GM12891 (cell line): ENCODE data around the gene TSC22D1.
"Not testable (repeated sequence)": the region's sequence is repeated elsewhere in the genome, so short reads cannot be mapped to it uniquely, and the experiment has no call there.

ENCODE experiments used
- DNase-seq: peaks from one replicate; pipeline ENCODE4 v3.0.0; 2011; ENCODE audit warnings: low spot score; ENCODE audit not compliant: insufficient read length
- FAIRE-seq: peaks from 2 replicates; lab custom pipeline; 2011; peaks lifted over from hg19 to GRCh38; lab: Jason Lieb, UNC
- PAX5 ChIP-seq: IDR thresholded peaks from 2 replicates; pipeline ENCODE4 v1.6.1; 2011; ENCODE audit warnings: low read length, moderate library complexity, mild to moderate bottlenecking; ENCODE audit not compliant: insufficient read depth, severe bottlenecking
- POLR2A ChIP-seq: IDR thresholded peaks from 2 replicates; pipeline ENCODE4 v1.6.1; 2011; ENCODE audit warnings: low read depth, low read length, control low read depth
- POLR2AphosphoS5 ChIP-seq: IDR thresholded peaks from 2 replicates; pipeline ENCODE4 v1.6.1; 2011; ENCODE audit warnings: low read depth, low read length, control low read depth
- POU2F2 ChIP-seq: IDR thresholded peaks from 2 replicates; pipeline ENCODE4 v1.6.1; 2011; ENCODE audit warnings: low read depth, mild to moderate bottlenecking, control low read depth, low read length, moderate library complexity
- SPI1 ChIP-seq: IDR thresholded peaks from 2 replicates; pipeline ENCODE4 v1.6.1; 2011; ENCODE audit warnings: low read depth, low read length, control low read depth
- TAF1 ChIP-seq: IDR thresholded peaks from 2 replicates; pipeline ENCODE4 v1.6.1; 2011; ENCODE audit warnings: low read depth, low read length, control low read depth

Gene TSC22D1

DNA sequence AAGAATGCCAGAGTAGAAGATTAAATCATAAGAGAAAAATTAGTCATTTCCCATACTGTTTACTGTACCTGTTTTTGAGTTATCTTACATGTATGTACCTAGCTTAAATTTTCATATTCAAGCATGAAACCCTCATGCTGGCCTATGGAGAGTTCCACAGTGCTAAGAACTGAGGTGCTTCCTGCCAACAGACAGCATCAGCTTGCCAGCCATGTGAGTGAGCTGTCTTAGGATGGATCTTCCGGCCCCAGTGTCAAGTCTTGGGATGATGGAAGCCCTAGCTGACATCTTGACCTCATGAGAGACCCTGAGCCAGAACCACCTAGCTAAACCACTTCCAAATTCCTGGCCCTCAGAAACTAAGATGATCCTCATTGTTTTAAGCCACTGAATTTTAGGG is 112.4 kb downstream of the TSC22D1 start:
- FAIRE-seq (no peak), DNase-seq (no peak)
- TF ChIP-seq PAX5 (no peak), TAF1 (no peak), POLR2A (no peak)

DNA sequence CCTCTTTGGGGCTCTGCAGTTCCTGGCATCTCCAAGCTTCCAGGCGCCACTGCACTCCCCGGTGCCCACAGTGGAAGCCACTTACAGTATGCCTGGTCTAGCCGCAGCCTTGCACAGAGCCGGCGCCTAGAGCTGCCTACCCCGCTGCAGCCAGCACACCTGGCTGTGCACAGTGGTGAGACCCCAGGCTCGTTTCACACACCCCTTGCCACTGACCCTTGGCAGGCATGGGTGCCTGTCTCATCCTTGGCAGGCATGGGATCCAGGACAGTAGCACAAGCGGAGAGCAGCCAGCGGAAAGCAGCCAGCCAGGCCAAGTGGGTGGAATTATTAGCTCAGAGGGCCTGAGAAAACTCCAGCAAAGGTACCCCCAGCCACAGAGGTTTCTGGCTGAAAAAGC is 116.5 kb downstream of the TSC22D1 start:
- DNase-seq: no peak
- no peak for FAIRE-seq
- TF ChIP-seq POU2F2 (no peak), SPI1 (no peak), POLR2AphosphoS5 (no peak), TAF1 (no peak), PAX5 (no peak), POLR2A (no peak)

DNA sequence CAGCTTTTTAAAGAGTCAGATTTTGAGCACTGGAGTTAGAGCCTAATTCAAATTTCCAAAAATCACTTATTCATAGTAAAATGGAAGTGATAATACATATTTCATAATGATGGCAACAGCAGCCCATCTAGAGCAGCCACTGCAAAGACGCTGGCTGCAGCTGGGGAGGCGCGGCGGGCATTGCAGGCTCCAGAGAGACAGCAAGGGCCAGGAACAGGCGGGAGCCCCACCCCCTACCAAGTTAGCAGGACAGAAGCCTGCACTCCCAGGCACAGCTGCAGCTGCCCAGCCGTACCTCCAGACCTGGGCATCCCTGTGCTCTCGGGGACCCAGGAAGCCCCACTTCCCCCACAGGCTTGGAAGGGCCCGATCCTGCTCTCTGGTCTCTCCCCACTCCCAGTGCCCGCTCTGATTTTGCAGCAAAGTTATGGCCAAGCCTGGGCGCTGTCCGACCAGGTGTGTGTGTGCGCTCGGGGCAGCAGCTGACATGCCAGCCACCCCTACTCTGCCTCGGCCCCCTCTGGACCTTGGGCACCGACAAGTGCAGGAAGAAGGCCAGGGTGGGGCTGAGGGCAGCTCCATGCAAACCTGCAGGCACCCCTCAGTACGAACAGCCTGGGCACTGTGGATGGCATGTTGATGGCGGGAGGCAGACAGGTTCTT is 117.7 kb downstream of the TSC22D1 start:
- FAIRE-seq: no peak

DNA sequence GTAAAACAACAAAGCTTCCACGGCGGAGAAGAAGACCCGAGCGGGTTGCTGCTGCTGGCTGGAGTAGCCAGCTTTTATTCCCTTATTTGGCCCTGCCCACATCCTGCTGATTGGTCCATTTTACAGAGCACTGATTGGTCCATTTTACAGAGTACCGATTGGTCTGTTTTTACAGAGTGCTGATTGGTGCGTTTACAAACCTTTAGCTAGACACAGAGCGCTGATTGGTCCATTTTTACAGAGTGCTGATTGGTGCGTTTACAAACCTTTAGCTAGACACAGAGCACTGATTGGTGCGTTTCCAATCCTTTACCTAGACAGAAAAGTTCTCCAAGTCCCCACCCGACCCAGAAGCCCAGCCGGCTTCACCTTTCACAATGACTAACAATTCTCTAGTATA is 119.9 kb downstream of the TSC22D1 start:
- not testable (repeated sequence) for FAIRE-seq, DNase-seq

More for the DNA sequence above, 117.7 kb downstream of the TSC22D1 start:
- TF ChIP-seq POLR2AphosphoS5 (no peak), SPI1 (no peak), TAF1 (no peak), POLR2A (no peak), POU2F2 (no peak), PAX5 (no peak)
- no peak for DNase-seq

DNA sequence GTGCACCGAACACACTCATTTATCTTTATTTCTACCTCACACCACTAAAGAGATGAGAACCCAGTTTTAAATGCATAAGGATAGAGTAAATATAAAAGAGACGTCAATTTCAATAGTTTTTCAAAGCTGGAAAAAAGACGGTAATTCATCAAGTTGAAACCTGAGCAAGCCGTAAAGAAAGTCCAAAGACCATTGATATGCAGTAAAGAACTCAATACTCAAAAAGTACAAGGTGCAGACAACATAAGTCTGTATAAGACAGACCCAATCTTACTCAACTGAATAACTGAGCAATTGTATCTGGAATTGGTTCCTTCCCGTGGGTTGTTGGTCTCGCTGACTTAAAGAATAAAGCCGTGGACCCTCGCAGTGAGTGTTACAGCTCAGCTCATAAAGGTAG is 120.4 kb downstream of the TSC22D1 start:
- TF ChIP-seq SPI1: no peak
- no peak for TF ChIP-seq PAX5
- no peak for TF ChIP-seq POLR2AphosphoS5
- no peak for TF ChIP-seq POLR2A
- TF ChIP-seq TAF1: no peak
- no peak for TF ChIP-seq POU2F2
- DNase-seq (no peak), FAIRE-seq (no peak)

DNA sequence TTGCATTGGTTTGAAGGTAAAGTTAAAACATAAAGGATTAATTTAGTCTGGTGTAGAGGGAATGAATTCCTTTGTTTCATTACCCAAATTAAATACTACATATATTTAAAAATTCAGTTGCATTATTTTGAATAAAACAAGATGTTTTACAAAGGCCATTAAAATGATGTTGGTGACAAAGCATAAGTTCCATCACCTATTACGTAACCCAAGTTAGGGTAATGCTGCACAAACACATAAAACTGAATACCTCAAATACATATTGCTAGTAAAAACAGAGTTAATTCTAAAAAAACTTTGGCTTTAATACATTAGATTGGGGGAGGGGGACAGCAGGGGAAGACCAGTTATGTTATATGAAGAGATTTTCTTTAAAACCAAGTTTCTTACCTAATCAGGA is 122.2 kb downstream of the TSC22D1 start:
- FAIRE-seq (no peak), DNase-seq (no peak)
- no peak for TF ChIP-seq POLR2AphosphoS5
- TF ChIP-seq POU2F2: no peak
- no peak for TF ChIP-seq TAF1
- no peak for TF ChIP-seq SPI1
- TF ChIP-seq PAX5: no peak
- TF ChIP-seq POLR2A: no peak

DNA sequence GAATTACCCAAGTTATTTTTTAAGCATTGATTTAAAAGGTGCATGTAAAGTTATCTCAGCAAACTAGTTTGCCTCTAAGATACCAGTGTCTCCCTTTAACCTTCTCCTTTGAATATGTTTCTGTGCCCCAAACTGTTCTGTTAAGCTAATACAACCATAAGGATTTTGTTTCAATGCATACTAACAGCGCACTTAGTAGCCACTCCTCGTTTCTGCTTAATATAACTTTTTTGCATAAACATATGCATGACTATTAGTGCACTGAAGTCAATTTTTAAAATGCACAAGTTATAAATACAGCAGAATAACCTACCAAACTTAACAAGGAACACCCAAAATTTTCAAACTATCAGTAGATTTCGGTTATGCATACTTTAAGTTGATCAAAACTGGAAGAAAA is 123.1 kb downstream of the TSC22D1 start:
- TF ChIP-seq TAF1 (no peak), POLR2A (no peak), SPI1 (no peak), PAX5 (no peak), POU2F2 (no peak), POLR2AphosphoS5 (no peak)
- FAIRE-seq (no peak), DNase-seq (no peak)

DNA sequence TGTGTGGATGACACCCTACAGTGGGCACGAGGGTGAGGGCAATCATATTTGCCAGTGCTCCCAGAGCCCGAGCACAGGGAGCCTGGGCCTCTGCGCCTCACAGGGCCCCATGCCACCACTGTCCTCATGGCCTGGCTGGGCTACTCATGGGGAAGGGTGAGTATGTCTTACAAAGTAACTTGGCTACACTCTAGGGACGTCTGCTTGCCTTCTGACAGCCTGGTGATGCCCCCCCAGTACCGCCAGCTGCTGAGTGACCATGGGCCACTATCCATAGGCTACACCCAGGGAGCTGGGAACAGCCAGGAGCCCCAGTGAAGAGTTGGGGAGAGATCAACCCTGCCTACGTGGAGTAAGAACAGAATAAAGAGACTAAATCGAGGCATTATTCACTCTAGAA is 123.7 kb downstream of the TSC22D1 start:
- no peak for FAIRE-seq
- no peak for DNase-seq
- TF ChIP-seq SPI1 (no peak), PAX5 (no peak), POLR2AphosphoS5 (no peak), POU2F2 (no peak), TAF1 (no peak), POLR2A (no peak)

DNA sequence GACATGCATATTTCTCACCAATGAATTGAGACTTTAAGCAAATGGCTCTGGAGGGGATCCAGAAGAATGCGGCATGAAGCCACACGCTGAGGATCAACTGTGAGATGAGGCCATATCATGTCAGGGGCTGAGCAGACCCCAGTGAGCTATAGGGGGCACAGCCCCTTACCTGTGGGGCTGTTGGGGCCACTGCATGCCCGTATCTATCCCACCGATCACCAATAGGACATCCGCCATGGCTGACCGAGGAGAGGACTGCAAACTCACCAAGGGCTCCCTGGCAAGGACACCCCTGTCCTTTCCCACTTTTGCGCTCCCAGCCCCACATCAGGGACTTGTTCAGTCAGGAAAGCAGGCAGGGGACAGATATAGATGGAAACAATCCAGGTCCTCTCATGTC is 124.5 kb downstream of the TSC22D1 start:
- TF ChIP-seq SPI1 (no peak), POU2F2 (no peak), PAX5 (no peak), POLR2A (no peak), POLR2AphosphoS5 (no peak), TAF1 (no peak)
- no peak for FAIRE-seq
- DNase-seq: no peak

DNA sequence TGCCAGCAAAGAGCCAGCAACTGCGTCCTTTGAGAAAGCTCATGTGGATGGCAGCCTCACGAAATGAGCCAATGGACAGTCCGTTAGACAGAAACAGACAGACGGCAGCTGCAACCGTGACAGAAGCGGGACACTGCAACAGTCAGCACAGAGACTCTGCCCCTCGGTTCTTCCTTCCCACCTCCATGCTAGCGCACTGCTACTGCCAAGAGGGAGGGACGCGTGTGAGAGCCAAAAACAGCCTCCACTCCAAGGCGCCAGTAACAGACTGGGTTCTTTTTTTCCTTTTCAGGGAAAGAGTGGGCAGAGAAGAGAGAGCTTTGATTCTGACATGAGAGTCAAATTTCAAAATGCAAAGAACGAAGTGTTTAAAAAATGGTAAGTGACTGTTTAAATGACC is 125.0 kb downstream of the TSC22D1 start:
- no peak for DNase-seq
- no peak for FAIRE-seq
- TF ChIP-seq POLR2A (no peak), SPI1 (no peak), PAX5 (no peak), TAF1 (no peak), POLR2AphosphoS5 (no peak), POU2F2 (no peak)
